DND-41 (cell line): ENCODE measurements around the gene LAMB1.

Source experiments
- CTCF ChIP-seq: IDR thresholded peaks from 2 replicates; pipeline ENCODE4 v1.5.1; 2012; ENCODE audit warnings: borderline replicate concordance, low read length, moderate library complexity, mild to moderate bottlenecking; ENCODE audit not compliant: poor library complexity, severe bottlenecking; ENCODE audit errors: extremely low read depth
- EZH2 ChIP-seq: IDR thresholded peaks from 3 replicates; pipeline ENCODE4 v1.6.1; 2012; ENCODE audit warnings: borderline replicate concordance, low read depth, mild to moderate bottlenecking, moderate library complexity, low read length, inconsistent platforms; ENCODE audit not compliant: severe bottlenecking

DNA sequence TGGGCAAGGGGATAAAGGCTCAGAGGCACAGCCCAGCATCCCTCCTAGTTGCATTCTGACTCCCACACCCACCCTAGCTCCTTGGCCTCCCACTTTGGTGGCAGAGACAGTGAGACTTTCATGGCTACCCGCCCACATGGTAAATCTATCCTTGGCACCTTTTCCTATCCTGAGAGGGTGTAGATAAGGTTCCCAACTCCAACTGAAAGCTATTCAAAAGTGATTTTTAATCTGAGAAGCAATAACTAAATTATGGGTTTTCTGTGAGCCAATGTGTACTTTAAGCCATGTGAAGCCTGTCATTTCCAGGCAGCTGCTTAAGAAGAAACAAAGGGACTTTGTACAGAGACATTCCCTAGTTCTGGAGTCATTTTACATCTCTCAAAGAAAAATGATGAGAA lies 9.1 kb downstream of the LAMB1 start:
- TF ChIP-seq CTCF: no peak
- no peak for TF ChIP-seq EZH2
